Sciatic nerve (tissue), 2 donors: ENCODE data around the gene CDO1. TPM values are rescaled to one million over a fixed set of nuclear protein-coding genes. Genes with fewer than 3 reads are reported as not detected.

Experiments
- ATAC-seq: fragments of 200-7000 bp; cut with Tn5 transposase; one replicate; pipeline ENCODE4 v1.9.1; 2020; ENCODE audit warnings: mild to moderate bottlenecking, moderate library complexity
- DNase-seq: peaks from one replicate; pipeline ENCODE4 v3.0.0-alpha.2; 2020; ENCODE audit warnings: low spot score
- intact Hi-C: fragments of 100-400 bp; cut with DNase I; formaldehyde crosslinking; loops from one replicate; pipeline ENCODE4 v1.14.2; 2022
- total RNA-seq: library from RNA; stranded (reverse); fragmentation: NEBNext Ultra II Directional; extraction: Animal tissue kit (Norgen Biotek cat#: 25700); gene quantifications from one replicate; pipeline ENCODE4 v1.2.1, GENCODE V29; 2021
- donor health status: DM: no; HTN: no; CAD: no.
- donor health status: DM: no; HTN: no; CAD: no.

CDO1 gene
- total RNA-seq, 1 donor from 2014 or later: 72.8 TPM

- intact Hi-C loops: no loop called here
- ATAC-seq: no peak
- DNase-seq: no peak
Measured at GRCh38 chr5:115801152-115801551, 15.3 kb downstream of the CDO1 start.

GRCh38 chr5:115800108-115800507 is 16.4 kb downstream of the CDO1 start:
- DNase-seq (no peak), ATAC-seq (no peak)
- intact Hi-C loops: no loop called here

- intact Hi-C loops: no loop called here
- ATAC-seq (peak; percentile 87), DNase-seq (no peak)
Measured at GRCh38 chr5:115798252-115798651, 18.2 kb downstream of the CDO1 start.

- ATAC-seq (no peak), DNase-seq (no peak)
- intact Hi-C loops: no loop called here
Measured at GRCh38 chr5:115796656-115797055, 19.8 kb downstream of the CDO1 start.

GRCh38 chr5:115795700-115796099 is 20.8 kb downstream of the CDO1 start:
- intact Hi-C loops: no loop called here
- ATAC-seq (no peak), DNase-seq (no peak)

- no peak for ATAC-seq
- intact Hi-C loops: no loop called here
Measured at GRCh38 chr5:115788440-115788839, 28.0 kb downstream of the CDO1 start.

GRCh38 chr5:115787426-115787825 is 29.0 kb downstream of the CDO1 start:
- DNase-seq (no peak), ATAC-seq (no peak)
- intact Hi-C loops: no loop called here

More at GRCh38 chr5:115788440-115788839, 28.0 kb downstream of the CDO1 start:
- no peak for DNase-seq

- ATAC-seq: no peak
- intact Hi-C loops: no loop called here
- DNase-seq: no peak
Measured at GRCh38 chr5:115785381-115786065, 30.9 kb downstream of the CDO1 start.

GRCh38 chr5:115778417-115778816 is 38.0 kb downstream of the CDO1 start:
- ATAC-seq: peak; percentile 35

GRCh38 chr5:115776989-115777388 is 39.5 kb downstream of the CDO1 start:
- ATAC-seq (no peak), DNase-seq (no peak)
- intact Hi-C loops: no loop called here

More at GRCh38 chr5:115778417-115778816, 38.0 kb downstream of the CDO1 start:
- DNase-seq: no peak
- intact Hi-C loops: no loop called here

GRCh38 chr5:115775999-115776398 is 40.5 kb downstream of the CDO1 start:
- intact Hi-C loops: no loop called here
- ATAC-seq (no peak), DNase-seq (no peak)

- ATAC-seq: peak; percentile 91
- peak; percentile 60 for DNase-seq
- intact Hi-C loops: no loop called here
Measured at GRCh38 chr5:115774684-115775083, 41.8 kb downstream of the CDO1 start.

GRCh38 chr5:115772731-115773475 is 43.6 kb downstream of the CDO1 start:
- intact Hi-C loops: no loop called here
- ATAC-seq (peak; percentile 82), DNase-seq (no peak)

- intact Hi-C loops: no loop called here
- DNase-seq (no peak), ATAC-seq (no peak)
Measured at GRCh38 chr5:115770466-115770865, 46.0 kb downstream of the CDO1 start.

GRCh38 chr5:115767424-115767823 is 49.0 kb downstream of the CDO1 start:
- DNase-seq: no peak
- intact Hi-C loops: no loop called here
- no peak for ATAC-seq

GRCh38 chr5:115766608-115767007 is 49.9 kb downstream of the CDO1 start:
- DNase-seq (no peak), ATAC-seq (no peak)
- intact Hi-C loops: no loop called here

- DNase-seq: no peak
- ATAC-seq: no peak
- intact Hi-C loops: no loop called here
Measured at GRCh38 chr5:115758356-115758755, 58.1 kb downstream of the CDO1 start.

GRCh38 chr5:115755675-115756074 is 60.8 kb downstream of the CDO1 start:
- intact Hi-C loops: no loop called here
- no peak for DNase-seq

More at GRCh38 chr5:115755675-115756074, 60.8 kb downstream of the CDO1 start:
- no peak for ATAC-seq
